GM10847 (cell line): ENCODE data around the gene FCHSD2.

ENCODE experiments used
- POLR2A ChIP-seq: IDR thresholded peaks from 2 replicates; pipeline ENCODE4 v1.6.1; 2011; ENCODE audit not compliant: insufficient read length; ENCODE audit errors: extremely low read depth

The FCHSD2 gene

DNA sequence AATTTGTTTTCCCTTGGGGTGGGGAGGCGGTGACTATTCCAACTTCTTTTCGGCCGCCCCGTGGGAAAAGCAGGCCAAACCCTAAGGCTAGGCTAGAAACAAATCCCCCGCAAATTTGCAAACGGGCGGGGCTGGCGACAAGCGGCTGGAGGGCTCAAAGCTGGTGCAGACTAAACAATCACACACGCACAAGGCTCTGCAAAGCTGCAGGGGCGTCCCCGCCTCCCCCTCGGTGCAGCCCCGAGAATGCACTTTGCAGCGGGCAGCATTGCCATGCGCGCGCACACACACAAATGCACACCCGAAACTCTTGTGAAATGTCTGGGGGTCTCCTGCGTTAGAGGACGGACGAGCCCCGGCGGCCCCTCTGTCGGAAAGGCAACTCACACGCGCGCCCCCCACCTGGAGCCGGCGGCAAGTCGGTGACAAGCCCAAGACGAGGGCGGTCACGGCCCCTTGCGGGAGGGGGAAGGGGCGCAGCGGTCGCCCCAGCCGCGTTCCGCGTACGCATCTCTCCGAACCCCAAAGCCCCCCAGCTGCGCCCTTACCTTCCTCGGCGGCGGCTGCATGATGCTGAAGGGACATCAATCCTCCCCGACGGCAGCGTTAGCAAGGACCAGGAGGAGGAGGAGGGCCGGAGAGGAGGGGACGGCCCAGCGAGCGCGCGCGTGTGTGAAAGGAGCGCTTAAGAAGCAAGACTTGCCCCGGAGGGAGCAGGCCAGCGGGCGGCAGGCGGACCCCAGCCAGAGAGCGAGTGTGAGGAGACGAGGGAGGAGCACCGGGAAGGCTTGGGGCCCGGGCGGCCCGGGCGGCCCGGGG is 600 bp downstream of the FCHSD2 start:
- TF ChIP-seq POLR2A = no peak

DNA sequence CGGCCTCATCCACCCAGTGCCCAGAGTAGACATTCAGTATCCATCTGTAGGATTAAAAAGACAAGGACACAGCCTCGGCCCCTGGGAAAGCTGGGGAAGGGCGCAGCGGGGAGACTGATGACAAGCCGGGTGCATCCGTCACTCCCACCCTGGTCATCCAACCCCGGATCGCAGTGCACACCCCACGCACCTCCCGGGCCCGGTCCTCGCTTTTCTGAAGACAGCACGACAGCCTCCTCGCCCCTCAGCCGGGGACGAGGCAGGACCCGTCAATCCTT is 1.1 kb downstream of the FCHSD2 start:
- TF ChIP-seq POLR2A = no peak

DNA sequence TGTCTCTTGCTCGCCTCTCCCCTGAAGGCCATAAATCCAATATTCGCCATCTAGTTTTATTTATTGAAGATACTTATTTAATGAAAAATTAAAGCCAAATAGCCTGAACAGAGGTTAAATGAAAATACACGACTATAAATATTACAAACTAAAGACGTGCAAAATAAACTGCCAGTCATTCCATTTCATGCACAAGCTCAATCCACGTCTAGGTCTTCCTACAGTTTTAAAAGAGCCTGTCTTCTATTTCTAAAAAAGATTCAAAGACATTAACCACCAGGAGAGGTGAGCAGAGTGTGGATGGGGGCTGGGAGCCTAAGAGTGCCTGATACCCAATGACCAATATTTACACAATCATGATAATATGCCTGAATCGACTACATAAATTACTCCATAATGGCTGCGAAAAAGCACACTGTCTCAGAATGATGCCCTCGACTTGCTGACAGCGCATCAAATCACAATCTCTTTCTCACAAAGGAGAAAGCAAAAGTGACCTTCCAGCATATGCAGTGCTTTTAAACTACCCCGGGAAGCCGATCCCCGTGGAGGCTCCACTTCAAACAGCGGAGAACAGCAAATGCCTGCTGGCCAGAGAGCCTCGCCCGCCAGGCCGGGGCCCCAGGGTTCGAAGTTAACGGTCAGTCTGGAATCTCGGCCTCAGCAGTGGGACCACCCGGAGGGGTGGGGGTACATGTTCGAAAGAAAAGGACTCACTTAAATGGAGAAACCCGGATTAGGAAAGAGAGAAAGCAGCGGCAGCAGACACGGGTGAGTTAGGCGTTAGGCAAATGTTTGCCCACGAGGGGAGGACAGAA is 1.7 kb downstream of the FCHSD2 start:
- no peak for TF ChIP-seq POLR2A

DNA sequence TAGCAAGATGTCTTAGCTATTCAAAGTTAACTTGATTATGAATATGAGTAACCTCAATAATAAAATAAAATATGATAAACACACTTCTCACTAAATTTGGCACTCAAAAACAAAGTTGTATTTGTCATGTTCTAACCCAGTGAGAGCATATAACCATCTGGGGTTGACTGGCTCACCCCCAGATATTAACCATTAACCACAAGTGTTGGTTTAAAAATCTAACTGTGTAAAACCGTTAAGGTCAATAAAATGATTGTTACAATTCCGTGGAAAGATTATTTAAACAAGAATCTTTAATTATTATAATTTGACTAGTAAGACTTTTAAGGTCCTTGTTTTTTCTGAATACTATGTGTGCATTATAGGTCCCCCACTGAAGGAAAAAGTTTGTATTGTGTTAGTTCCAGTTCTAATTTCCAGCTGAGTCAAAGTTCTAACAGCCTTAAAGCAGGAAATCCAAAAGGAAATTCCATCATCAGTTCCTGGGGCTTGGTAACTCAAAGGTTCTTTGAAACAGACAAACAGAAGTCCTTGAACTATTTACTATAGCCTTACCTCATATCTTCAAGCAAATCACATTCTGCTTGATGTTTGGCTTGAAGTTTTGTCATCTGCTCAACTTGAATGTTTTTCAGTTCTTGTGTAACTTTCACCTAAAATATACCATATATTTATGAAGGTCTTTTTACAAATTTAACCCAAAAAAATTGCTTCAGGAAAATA is 2.5 kb downstream of the FCHSD2 start:
- no peak for TF ChIP-seq POLR2A

DNA sequence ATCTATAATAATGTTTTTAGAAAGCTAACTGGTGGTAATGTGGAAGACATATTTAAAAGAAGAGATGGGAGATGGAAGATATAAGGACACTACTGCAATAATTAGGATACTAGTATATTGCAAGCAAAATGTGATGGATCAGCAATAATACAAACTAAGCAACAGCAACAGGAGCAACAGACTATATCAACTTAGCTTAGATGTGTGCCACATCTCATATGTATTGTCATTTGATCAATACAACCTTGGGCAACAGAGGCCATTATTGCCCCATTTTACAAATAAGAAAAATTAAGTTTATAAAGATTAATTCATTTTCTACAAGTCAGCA is 4.2 kb downstream of the FCHSD2 start:
- TF ChIP-seq POLR2A = no peak

DNA sequence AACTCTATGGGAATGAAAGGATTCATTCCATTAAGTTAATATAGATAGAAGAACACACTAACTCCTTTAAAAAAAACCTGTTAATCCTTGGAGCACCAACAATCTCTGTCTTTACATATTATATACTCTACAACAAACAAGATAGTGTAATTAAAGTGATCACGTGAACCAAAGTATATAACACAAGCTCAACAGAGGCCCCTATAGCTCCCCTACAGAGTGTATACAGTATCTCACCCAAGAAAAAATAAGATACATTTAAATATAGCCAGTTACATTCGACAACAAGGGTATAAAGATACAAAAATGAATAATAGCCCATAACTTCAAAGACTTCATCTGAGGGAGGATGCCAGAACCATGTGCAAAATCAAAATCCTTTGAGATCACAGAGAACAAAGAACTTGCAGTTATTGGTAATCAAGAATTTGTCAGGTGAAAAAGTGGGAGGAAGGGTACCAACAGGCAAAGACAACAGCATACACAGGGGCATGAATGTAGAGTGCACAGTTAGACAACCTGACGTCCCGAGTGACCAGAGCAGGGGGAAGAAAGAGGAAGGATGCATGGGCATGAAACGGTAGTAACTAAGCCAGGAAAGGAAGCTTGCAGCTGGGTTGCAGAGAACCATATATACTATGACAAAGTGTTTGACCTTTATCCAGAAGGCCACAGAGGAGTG is 4.7 kb downstream of the FCHSD2 start:
- no peak for TF ChIP-seq POLR2A

DNA sequence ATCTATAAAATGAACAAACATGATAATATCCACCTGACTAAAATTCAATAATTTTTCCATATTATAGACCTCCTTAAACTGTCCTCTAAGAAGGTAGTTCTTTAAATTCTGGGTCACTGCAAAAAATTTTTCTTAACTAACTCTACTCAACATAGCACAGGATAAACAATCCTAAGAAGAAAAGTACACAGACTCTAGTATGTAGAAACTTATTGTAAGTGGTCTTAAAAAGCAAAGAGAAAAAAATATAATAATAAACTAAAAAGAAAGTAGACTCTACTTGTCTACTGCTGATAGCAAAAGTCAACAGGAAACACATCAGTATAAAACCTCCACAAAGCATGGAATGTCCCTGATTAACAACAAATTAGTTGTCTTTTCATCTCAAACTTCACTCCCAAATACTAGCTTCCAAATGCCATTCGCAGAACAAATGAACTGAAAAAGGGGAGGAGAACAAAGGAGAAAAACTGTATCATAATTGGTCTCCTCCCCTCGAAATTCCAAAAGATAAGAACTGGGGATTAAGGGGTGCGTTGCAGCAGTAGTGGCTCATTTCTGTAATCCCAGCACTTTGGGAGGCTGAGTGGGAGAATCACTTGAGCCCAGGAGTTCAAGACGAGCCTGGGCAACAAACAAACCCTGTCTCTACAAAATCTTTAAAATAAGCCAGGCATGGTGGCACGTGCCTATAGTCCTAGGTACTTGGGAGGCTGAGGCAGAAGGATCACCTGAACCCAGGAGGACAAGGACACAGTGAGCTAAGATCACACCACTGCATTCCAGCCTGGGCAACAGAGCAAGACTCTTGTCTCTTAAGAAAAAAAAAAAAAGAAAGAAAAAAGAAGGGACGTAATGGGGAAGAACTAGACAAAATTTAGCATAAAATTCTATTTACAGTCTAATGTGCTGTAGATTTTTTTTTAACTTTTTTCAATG is 6.5 kb downstream of the FCHSD2 start:
- no peak for TF ChIP-seq POLR2A

DNA sequence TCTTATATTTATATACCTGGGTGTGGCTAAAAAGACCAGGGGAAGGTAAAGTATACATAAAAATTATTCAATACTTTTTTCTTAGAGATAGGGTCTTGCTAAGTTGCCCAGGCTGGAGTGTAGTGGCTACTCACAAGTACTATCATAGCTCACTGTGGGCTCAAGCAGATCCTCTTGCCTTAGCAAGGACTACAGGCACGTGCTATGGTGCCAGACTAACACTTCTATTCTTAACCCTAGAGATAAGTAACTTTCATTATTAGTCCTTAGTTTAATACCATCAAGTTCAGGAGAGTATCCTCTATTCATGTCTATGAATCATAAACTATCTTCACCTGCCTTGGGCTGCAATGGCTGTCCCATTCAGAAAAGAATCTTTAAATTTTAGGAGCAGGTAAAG is 11.9 kb downstream of the FCHSD2 start:
- TF ChIP-seq POLR2A = no peak

DNA sequence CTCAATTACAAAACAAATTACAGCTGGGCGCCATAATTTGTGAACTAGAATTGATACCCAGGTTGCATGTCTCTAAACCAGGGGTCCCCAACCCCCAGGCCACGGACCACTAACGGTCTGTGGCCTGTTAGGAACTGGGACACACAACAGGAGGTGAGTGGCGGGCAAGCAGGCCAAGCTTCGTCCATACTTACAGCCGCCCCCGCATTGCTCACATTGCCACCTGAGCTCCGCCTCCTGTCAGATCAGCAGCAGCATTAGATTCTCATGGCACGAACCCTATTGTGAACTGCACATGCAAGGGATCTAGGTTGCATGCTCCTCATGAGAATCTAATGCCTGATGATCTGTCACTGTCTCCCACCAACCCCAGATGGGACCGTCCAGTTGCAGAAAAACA is 12.9 kb downstream of the FCHSD2 start:
- no peak for TF ChIP-seq POLR2A

DNA sequence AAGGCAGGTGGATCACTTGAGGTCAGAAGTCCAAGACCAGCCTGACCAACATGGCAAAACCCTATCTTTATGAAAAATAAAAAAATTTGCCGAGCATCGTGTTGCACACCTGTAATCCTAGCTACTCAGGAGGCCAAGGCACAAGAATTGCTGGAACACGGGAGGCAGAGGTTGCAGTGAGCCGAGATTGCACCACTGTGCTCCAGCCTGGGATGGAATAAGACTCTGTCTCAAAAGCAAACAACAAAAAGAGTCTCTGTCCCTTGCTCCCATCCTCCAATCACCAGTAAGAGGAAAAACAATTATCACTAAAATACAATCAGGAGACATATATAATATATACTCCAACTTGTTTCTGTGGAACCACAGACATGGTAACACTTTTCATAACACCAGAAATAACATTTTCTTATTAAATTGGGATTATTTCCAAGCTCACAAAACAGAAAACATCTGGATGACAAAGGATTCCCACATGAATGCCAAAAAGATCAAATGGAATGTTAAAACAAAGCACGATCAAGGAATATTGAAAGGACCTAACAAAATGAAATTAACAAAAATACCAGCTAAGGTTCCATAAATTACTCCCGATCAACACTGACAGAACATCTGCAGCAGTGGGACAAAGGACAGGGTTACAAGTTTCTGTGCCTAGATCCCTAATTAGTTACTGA is 15.2 kb downstream of the FCHSD2 start:
- no peak for TF ChIP-seq POLR2A

DNA sequence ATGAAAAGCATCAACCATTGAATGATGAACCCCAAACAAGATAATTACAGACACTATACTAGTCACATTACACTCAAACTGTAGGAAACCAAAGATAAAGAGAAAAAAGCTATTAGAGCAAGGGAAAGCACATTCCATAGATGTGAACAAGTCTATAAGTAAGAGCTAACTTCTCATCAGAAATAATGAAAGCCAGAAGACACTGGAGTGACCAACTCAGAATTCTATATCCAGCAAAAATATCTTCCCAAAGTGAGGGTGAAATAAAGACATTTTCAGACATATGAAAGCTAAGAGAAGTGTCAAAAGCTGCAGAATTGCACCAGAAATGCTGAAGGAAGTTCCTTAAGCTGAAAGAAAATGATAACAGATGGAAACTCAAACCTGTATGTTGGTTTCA is 17.3 kb downstream of the FCHSD2 start:
- TF ChIP-seq POLR2A = no peak

DNA sequence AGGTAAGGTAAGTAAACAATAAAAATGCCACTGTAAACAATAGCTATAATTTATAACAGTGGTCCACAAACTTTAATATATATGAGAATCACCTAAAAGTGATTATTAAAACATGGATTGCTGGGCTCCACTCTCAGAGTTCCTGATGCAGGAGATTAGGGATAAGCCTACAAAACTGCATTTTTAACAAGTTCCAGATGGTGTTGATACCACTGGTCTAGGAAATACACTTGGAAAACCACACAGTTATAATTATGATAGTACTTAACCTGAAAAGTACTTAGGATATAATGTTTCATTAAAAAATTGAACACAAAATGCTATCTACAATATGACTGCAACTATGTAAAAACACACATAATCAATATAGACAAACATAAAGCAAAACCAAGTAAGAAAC is 20.4 kb downstream of the FCHSD2 start:
- TF ChIP-seq POLR2A = no peak

DNA sequence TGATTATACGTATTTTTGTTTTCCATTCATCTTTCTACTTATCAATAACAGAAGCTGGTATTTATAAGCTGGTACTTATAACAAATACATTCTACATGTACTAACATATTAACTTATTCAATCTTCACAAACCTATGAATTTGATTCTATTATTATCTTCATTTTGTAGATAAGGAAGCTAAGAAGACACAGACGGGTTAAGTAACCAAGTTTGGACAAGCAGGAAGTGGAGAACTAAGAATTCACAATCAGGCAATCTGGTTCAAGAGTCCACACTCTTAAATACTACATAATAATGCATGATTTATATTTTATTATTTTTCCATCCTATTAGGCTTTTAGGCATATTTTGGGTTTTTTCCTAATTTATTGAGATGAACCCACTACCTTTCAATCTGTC is 25.0 kb downstream of the FCHSD2 start:
- no peak for TF ChIP-seq POLR2A

DNA sequence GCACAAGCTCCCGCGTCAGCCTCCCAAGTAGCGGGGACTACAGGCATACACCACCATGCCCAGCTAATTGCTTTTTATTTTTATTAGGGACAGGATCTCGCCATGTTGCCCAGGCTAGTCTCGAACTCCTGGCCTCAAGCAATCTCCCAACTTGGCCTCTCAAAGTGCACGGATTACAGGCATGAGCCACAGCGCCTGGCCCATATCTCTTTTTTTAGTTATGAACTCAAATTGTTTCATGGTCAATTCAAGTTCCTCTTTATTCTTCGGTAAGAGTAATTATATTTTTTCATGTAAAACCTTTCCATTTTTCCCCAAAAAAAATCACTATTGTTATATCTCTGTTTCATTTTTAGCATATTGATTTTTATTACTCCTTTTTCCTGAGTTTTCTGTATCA is 25.5 kb downstream of the FCHSD2 start:
- no peak for TF ChIP-seq POLR2A

DNA sequence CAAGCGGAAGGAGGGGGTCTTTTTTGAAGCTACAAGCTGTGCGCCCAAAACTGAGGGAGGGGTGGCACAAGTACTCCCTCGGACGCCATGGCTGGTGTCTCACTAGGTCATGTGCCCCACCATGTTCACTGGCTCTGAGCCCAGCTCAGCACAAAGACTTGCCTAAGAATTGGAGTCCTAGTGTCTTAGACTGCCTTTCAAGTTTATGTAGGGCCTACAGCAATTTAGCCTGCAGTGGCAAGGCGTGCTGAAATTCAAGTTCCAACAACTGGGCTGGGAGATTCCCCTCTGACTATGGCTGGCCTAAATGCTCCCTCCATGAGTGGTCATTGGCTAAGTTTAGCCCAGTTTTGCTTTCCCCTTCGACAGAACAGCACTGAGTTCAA is 27.3 kb downstream of the FCHSD2 start:
- TF ChIP-seq POLR2A = no peak
